ENCODE results near the gene FKBP15. TPM values are rescaled to one million over a fixed set of nuclear protein-coding genes. Genes with fewer than 3 reads are reported as not detected.

Gene FKBP15
- total RNA-seq, 1 experiment from 2014 or later: 14.9 TPM

DNA sequence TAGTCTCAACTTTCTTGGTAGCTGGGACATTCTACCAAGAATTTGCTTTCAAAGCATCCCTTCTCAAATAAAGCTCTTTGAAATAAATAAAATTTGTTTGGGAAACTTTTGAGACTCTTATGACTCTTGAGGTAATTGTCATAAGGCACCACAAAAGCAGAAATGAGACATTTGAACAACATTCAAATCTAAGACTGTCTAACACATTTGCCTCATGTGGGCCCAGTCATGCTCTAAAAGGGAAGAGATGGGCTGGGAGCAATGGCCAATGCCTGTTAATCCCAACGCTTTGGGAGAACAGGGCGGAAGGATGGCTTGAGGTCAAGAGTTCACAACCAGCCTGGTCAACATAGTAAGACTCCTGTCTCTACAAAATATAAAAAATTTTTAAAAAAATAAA is 43.8 kb downstream of the FKBP15 start (continued):
- TF ChIP-seq, protein P1, sequence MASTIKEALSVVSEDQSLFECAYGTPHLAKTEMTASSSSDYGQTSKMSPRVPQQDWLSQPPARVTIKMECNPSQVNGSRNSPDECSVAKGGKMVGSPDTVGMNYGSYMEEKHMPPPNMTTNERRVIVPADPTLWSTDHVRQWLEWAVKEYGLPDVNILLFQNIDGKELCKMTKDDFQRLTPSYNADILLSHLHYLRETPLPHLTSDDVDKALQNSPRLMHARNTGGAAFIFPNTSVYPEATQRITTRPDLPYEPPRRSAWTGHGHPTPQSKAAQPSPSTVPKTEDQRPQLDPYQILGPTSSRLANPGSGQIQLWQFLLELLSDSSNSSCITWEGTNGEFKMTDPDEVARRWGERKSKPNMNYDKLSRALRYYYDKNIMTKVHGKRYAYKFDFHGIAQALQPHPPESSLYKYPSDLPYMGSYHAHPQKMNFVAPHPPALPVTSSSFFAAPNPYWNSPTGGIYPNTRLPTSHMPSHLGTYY (CRISPR knock-in tag; IDR thresholded peaks at IDR 0.05): no peak

DNA sequence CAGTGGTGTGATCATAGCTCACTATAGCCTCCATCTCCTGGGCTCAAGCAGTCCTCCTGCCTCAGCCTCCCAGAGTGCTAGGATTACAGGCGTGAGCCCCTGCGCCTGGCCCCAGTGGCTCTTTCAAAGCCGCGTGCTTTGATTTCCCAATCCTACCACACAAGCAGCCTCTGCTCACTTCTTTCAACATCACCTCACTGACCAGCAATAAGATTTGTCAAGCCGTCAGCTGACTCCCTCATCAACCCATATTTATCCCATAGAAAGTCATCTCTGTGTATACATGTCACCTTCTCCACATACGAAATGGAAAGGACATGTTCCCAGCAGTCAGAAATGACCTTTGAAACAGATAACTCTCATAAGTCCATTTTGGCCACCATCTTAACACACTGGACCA is 44.3 kb downstream of the FKBP15 start:
- H3K36me3 Mint-ChIP-seq: peaks cover 53% of the 10 kb centered on the region
- no peaks in the 10 kb centered on the region for H3K4me1 Mint-ChIP-seq
- no peaks in the 10 kb centered on the region for H3K27me3 Mint-ChIP-seq (ENCODE audit: low read depth)
- POLR2A ChIA-PET: no interaction called here
- H3K4me3 Mint-ChIP-seq: no peak overlapping the region
- H3K9me3 Mint-ChIP-seq: peaks cover 8% of the 10 kb centered on the region
- CTCF ChIA-PET: no interaction called here
- no peak overlapping the region for H3K27ac Mint-ChIP-seq
- TF ChIP-seq, protein P2, sequence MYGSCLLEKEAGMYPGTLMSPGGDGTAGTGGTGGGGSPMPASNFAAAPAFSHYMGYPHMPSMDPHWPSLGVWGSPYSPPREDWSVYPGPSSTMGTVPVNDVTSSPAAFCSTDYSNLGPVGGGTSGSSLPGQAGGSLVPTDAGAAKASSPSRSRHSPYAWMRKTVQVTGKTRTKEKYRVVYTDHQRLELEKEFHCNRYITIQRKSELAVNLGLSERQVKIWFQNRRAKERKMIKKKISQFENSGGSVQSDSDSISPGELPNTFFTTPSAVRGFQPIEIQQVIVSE (CRISPR knock-in tag; IDR thresholded peaks at IDR 0.05; ENCODE audit: borderline replicate concordance): no peak
- TF ChIP-seq ZNF263 (CRISPR knock-in tag; IDR thresholded peaks at IDR 0.05; ENCODE audit: low read depth) (no peak), SOX15 (CRISPR knock-in tag; IDR thresholded peaks at IDR 0.05) (no peak), GRHL2 (CRISPR knock-in tag; IDR thresholded peaks at IDR 0.05; ENCODE audit: insufficient replicate concordance, severe bottlenecking) (no peak), RELA (CRISPR knock-in tag; IDR thresholded peaks at IDR 0.05; ENCODE audit: borderline replicate concordance) (no peak)
- ATAC-seq (no peak), DNase-seq (ENCODE audit: low spot score) (no peak)

GRCh38 chr9:113173341-113173740 is 47.7 kb downstream of the FKBP15 start:
- CTCF ChIA-PET: interaction anchor here (1.9 kb wide), 1 partner anchor 22 kb away, joined by 4 read pairs; the partner anchor contains the start of gene SLC31A2
- no peak for ATAC-seq
- Mint-ChIP-seq H3K27me3 (ENCODE audit: low read depth) (no peaks in the 10 kb centered on the region), H3K36me3 (peaks cover 67% of the 10 kb centered on the region), H3K9me3 (peaks cover 8% of the 10 kb centered on the region), H3K4me3 (no peak overlapping the region), H3K4me1 (no peaks in the 10 kb centered on the region), H3K27ac (no peak overlapping the region)
- TF ChIP-seq SOX15 (CRISPR knock-in tag; IDR thresholded peaks at IDR 0.05) (no peak), AFF4 (CRISPR knock-in tag; IDR thresholded peaks at IDR 0.05; ENCODE audit: borderline replicate concordance) (no peak)
- no peak for DNase-seq (ENCODE audit: low spot score)
- POLR2A ChIA-PET: no interaction called here

- Mint-ChIP-seq H3K9me3 (peaks cover 8% of the 10 kb centered on the region), H3K27me3 (ENCODE audit: low read depth) (no peaks in the 10 kb centered on the region), H3K4me3 (no peak overlapping the region), H3K27ac (no peak overlapping the region), H3K4me1 (no peaks in the 10 kb centered on the region), H3K36me3 (peaks cover 56% of the 10 kb centered on the region)
- POLR2A ChIA-PET: no interaction called here
- ATAC-seq: no peak
- no peak for DNase-seq (ENCODE audit: low spot score)
- CTCF ChIA-PET: no interaction called here
- TF ChIP-seq CREB1 (CRISPR knock-in tag; IDR thresholded peaks at IDR 0.05) (no peak), TEAD1 (CRISPR knock-in tag; IDR thresholded peaks at IDR 0.05) (no peak), SMAD4 (CRISPR knock-in tag; IDR thresholded peaks at IDR 0.05) (no peak), USF2 (CRISPR knock-in tag; IDR thresholded peaks at IDR 0.05) (no peak), JUN (CRISPR knock-in tag; IDR thresholded peaks at IDR 0.05) (no peak), ELF4 (CRISPR knock-in tag; IDR thresholded peaks at IDR 0.05; ENCODE audit: low read depth) (no peak), ZNF512 (CRISPR knock-in tag; IDR thresholded peaks at IDR 0.05; ENCODE audit: borderline replicate concordance) (no peak)
- TF ChIP-seq, protein P3, sequence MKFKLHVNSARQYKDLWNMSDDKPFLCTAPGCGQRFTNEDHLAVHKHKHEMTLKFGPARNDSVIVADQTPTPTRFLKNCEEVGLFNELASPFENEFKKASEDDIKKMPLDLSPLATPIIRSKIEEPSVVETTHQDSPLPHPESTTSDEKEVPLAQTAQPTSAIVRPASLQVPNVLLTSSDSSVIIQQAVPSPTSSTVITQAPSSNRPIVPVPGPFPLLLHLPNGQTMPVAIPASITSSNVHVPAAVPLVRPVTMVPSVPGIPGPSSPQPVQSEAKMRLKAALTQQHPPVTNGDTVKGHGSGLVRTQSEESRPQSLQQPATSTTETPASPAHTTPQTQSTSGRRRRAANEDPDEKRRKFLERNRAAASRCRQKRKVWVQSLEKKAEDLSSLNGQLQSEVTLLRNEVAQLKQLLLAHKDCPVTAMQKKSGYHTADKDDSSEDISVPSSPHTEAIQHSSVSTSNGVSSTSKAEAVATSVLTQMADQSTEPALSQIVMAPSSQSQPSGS (CRISPR knock-in tag; IDR thresholded peaks at IDR 0.05; ENCODE audit: borderline replicate concordance, low read depth): no peak
- TF ChIP-seq, protein P4, sequence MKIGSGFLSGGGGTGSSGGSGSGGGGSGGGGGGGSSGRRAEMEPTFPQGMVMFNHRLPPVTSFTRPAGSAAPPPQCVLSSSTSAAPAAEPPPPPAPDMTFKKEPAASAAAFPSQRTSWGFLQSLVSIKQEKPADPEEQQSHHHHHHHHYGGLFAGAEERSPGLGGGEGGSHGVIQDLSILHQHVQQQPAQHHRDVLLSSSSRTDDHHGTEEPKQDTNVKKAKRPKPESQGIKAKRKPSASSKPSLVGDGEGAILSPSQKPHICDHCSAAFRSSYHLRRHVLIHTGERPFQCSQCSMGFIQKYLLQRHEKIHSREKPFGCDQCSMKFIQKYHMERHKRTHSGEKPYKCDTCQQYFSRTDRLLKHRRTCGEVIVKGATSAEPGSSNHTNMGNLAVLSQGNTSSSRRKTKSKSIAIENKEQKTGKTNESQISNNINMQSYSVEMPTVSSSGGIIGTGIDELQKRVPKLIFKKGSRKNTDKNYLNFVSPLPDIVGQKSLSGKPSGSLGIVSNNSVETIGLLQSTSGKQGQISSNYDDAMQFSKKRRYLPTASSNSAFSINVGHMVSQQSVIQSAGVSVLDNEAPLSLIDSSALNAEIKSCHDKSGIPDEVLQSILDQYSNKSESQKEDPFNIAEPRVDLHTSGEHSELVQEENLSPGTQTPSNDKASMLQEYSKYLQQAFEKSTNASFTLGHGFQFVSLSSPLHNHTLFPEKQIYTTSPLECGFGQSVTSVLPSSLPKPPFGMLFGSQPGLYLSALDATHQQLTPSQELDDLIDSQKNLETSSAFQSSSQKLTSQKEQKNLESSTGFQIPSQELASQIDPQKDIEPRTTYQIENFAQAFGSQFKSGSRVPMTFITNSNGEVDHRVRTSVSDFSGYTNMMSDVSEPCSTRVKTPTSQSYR (CRISPR knock-in tag; IDR thresholded peaks at IDR 0.05): no peak
Measured at GRCh38 chr9:113168809-113169208, 52.3 kb downstream of the FKBP15 start.
